NCI-H460 (cell line): Measurements from ENCODE around the gene PRR29. TPM values are rescaled to one million over a fixed set of nuclear protein-coding genes. Genes with fewer than 3 reads are reported as not detected.
A peak's percentile ranks its signal among the peaks of the same experiment; 100 is the strongest.
"Not testable (repeated sequence)": the region's sequence is repeated elsewhere in the genome, so short reads cannot be mapped to it uniquely, and the experiment has no call there.

Experiments
- DNase-seq: peaks from one replicate; pipeline ENCODE4 v3.0.0-alpha.2; 2016; ENCODE audit warnings: low read depth; ENCODE audit errors: extremely low read depth
- total RNA-seq: library from RNA; depleted of rRNA; stranded (reverse); fragments of >200 nt; shearing (Covaris generic); gene quantifications from 2 replicates; pipeline ENCODE4 v1.2.3, GENCODE V29; 2014

Gene PRR29
- total RNA-seq, 1 experiment from 2014 or later, result not detected

GRCh38 chr17:64008346-64008745 is 10.2 kb downstream of the PRR29 start:
- no peak for DNase-seq

- no peak for DNase-seq
Measured at GRCh38 chr17:64008830-64009229, 10.7 kb downstream of the PRR29 start.

- no peak for DNase-seq
Measured at GRCh38 chr17:64009571-64010402, 11.6 kb downstream of the PRR29 start.

GRCh38 chr17:64015447-64015846 is 17.3 kb downstream of the PRR29 start:
- no peak for DNase-seq

- no peak for DNase-seq
Measured at GRCh38 chr17:64016231-64016784, 18.2 kb downstream of the PRR29 start.

- no peak for DNase-seq
Measured at GRCh38 chr17:64016974-64017373, 18.8 kb downstream of the PRR29 start.

GRCh38 chr17:64017381-64017980 is 19.3 kb downstream of the PRR29 start:
- no peak for DNase-seq

GRCh38 chr17:64019551-64019961 is 21.4 kb downstream of the PRR29 start:
- DNase-seq, result not testable (repeated sequence)

- no peak for DNase-seq
Measured at GRCh38 chr17:64020056-64020766, 22.1 kb downstream of the PRR29 start, which contains the start of gene ICAM2. Gene ICAM2, minus strand, starts transcription at chr17:64020633. Its CDS starts 13,942 bp downstream, at chr17:64006691.

GRCh38 chr17:64022611-64023063 is 24.5 kb downstream of the PRR29 start:
- no peak for DNase-seq

GRCh38 chr17:64024215-64024654 is 26.1 kb downstream of the PRR29 start:
- DNase-seq, result no peak

- no peak for DNase-seq
Measured at GRCh38 chr17:64024781-64025731, 26.9 kb downstream of the PRR29 start.

- DNase-seq, result peak; percentile 68
Measured at GRCh38 chr17:64025732-64026294, 27.7 kb downstream of the PRR29 start.

- peak; percentile 56 for DNase-seq
Measured at GRCh38 chr17:64028874-64029464, 30.8 kb downstream of the PRR29 start.

- no peak for DNase-seq
Measured at GRCh38 chr17:64032081-64032480, 33.9 kb downstream of the PRR29 start.

- DNase-seq, result no peak
Measured at GRCh38 chr17:64036198-64036922, 38.2 kb downstream of the PRR29 start.

GRCh38 chr17:64037180-64037579 is 39.0 kb downstream of the PRR29 start:
- no peak for DNase-seq

- no peak for DNase-seq
Measured at GRCh38 chr17:64037802-64038201, 39.7 kb downstream of the PRR29 start.
